Spleen (tissue), 11 donors: ENCODE measurements around the gene TXNL4B. TPM values are rescaled to one million over a fixed set of nuclear protein-coding genes. Genes with fewer than 3 reads are reported as not detected.
A peak's percentile ranks its signal among the peaks of the same experiment; 100 is the strongest.

Experiments used
- DNase-seq: peaks from one replicate; pipeline ENCODE4 v3.0.0-alpha.2; 2020
- H3K27ac ChIP-seq, 8 donors: fragments of 200-600 bp; sonication (generic) in 7 of 8; 1 replicate in 4 of 8; 2 replicates in 4 of 8; pipeline versions ENCODE4 v1.5.0 to v1.8.0; 2016 to 2021; ENCODE audit warnings: inconsistent platforms in 4 of 8, mild to moderate bottlenecking in 4 of 8, moderate library complexity in 1 of 8
- H3K27me3 ChIP-seq, 7 donors: fragments of 200-600 bp; sonication (generic) in 6 of 7; replicated peaks in 1 of 7; 1 replicate in 4 of 7; 2 replicates in 3 of 7; pipeline versions ENCODE4 v1.5.0 to v1.8.0; 2016 to 2021; ENCODE audit warnings: inconsistent platforms in 3 of 7, mild to moderate bottlenecking in 1 of 7
- H3K36me3 ChIP-seq, 6 donors: fragments of 200-600 bp; sonication (generic) in 5 of 6; 1 replicate in 4 of 6; 2 replicates in 2 of 6; pipeline versions ENCODE4 v1.5.0 to v1.8.0; 2016 to 2021; ENCODE audit warnings: inconsistent platforms in 2 of 6
- H3K4me1 ChIP-seq, 6 donors: fragments of 200-600 bp; sonication (generic) in 5 of 6; 1 replicate in 3 of 6; 2 replicates in 3 of 6; pipeline versions ENCODE4 v1.5.0 to v1.8.0; 2016 to 2021; ENCODE audit warnings: inconsistent platforms in 3 of 6
- H3K4me3 ChIP-seq, 8 donors: fragments of 200-600 bp; sonication (generic) in 7 of 8; 1 replicate in 4 of 8; 2 replicates in 4 of 8; pipeline versions ENCODE4 v1.5.0 to v1.8.0; 2016 to 2021; ENCODE audit warnings: inconsistent platforms in 4 of 8, mild to moderate bottlenecking in 4 of 8, moderate library complexity in 2 of 8
- H3K9me3 ChIP-seq, 8 donors: fragments of 200-600 bp; sonication (generic) in 7 of 8; 1 replicate in 4 of 8; 2 replicates in 4 of 8; pipeline versions ENCODE4 v1.5.0 to v1.8.0; 2016 to 2021; ENCODE audit warnings: inconsistent platforms in 4 of 8
- CTCF ChIP-seq, 11 experiments: fragments of 200-600 bp in 7 of 11; fragments of 450-650 bp in 4 of 11; sonication (generic) in 4 of 11; IDR thresholded peaks in 8 of 11; conservative IDR thresholded peaks in 3 of 11; 1 replicate in 7 of 11; 2 replicates in 4 of 11; pipeline versions ENCODE4 v1.4.0 to v1.8.0; 2016 to 2021; ENCODE audit warnings: antibody characterized with exemption in 11 of 11, inconsistent platforms in 4 of 11, mild to moderate bottlenecking in 1 of 11
- POLR2A ChIP-seq, 3 donors: fragments of 450-650 bp; IDR thresholded peaks; one replicate each; pipeline ENCODE4 v1.5.1; 2017; ENCODE audit warnings: antibody characterized with exemption in 3 of 3, mild to moderate bottlenecking in 1 of 3
- POLR2AphosphoS5 ChIP-seq, 3 donors: sonication (generic); formaldehyde crosslinking; IDR thresholded peaks; one replicate each; pipeline ENCODE4 v1.5.1; 2017; ENCODE audit warnings: antibody characterized with exemption in 3 of 3
- WGBS, 5 donors: extraction: QIAGEN DNeasy Blood & Tissue Kit in 3 of 5; methylation state at CpG; one replicate each; pipeline versions ENCODE4 v1.1.5 to v1.1.7; 2013 to 2018; 5-methylcytosine and 5-hydroxymethylcytosine counted together
- intact Hi-C: fragments of 100-400 bp; cut with DNase I; formaldehyde crosslinking; loops from one replicate; pipeline ENCODE4 v1.15.0; 2023; ENCODE audit warnings: low total_unique reads
- polyA plus RNA-seq, 3 donors: library from polyadenylated mRNA; stranded (reverse); fragments of 200-250 nt; gene quantifications; one replicate each; pipeline ENCODE4 v1.2.1, GENCODE V29; 2013
- total RNA-seq, 7 donors: library from RNA; depleted of rRNA in 3 of 7; stranded (reverse); fragments of >200 nt in 3 of 7; fragmentation: NEBNext Ultra II Directional in 4 of 7; extraction: Animal tissue kit (Norgen Biotek cat#: 25700) in 4 of 7; gene quantifications; one replicate each; pipeline versions ENCODE4 v1.1.0 to v1.2.1, GENCODE V29; 2016 to 2021
- donor health status: healthy with polysubstance abuse.
- donor health status: DM: no; HTN: no; CAD: no; lungs with moderate emphysema.
- donor health status: DM: no; HTN: no; CAD: no.
- donor health status: Bipolar disorder and iron deficiency.
- donor health status: healthy.
- donor health status: DM: no; HTN: no; CAD: no.
- donor health status: DM: yes; HTN: yes; CAD: no.

The TXNL4B gene
- total and polyA plus RNA-seq, 10 donors: 5.7 to 21.3 (median 13.7) TPM

- H3K4me1 ChIP-seq: peaks cover 11 to 40% (median 16%) of the 10 kb centered on the region in 6 donors
- intact Hi-C loops: loop anchor here (10.0 kb wide), 1 partner anchor 205 kb away; the partner anchor contains the start of gene IST1
- H3K9me3 ChIP-seq: no peaks in the 10 kb centered on the region
- no peak overlapping the region for H3K27ac ChIP-seq
- no peak overlapping the region for H3K4me3 ChIP-seq
- peaks cover 12 to 87% (median 86%) of the 10 kb centered on the region in 6 donors for H3K36me3 ChIP-seq
- TF ChIP-seq POLR2A (IDR thresholded peaks at IDR 0.05) (no peak), POLR2AphosphoS5 (IDR thresholded peaks at IDR 0.05) (no peak), CTCF (IDR thresholded peaks at IDR 0.05 in 8 of 11, conservative IDR thresholded peaks at IDR 0.05 in 3 of 11) (peak in 9 of 11 experiments; percentile 39 to 70 (median 53))
- no peak for DNase-seq
- H3K27me3 ChIP-seq: no peaks in the 10 kb centered on the region
- 70 to 81% (median 78%) methylated on average over 11 to 12 of the region's 12 CpGs for WGBS, 5 donors
These were observed 6.0 kb upstream of the TXNL4B start for GRCh38 chr16:72099377-72099818.

- H3K27me3 ChIP-seq: no peaks in the 10 kb centered on the region
- intact Hi-C loops: loop anchor here (10.0 kb wide), 1 partner anchor 204 kb away; the partner anchor contains the start of gene IST1
- no peak for DNase-seq
- H3K27ac ChIP-seq: no peak overlapping the region
- peaks cover 14 to 44% (median 19%) of the 10 kb centered on the region in 6 donors for H3K4me1 ChIP-seq
- TF ChIP-seq CTCF (IDR thresholded peaks at IDR 0.05 in 8 of 11, conservative IDR thresholded peaks at IDR 0.05 in 3 of 11) (no peak), POLR2A (IDR thresholded peaks at IDR 0.05) (no peak), POLR2AphosphoS5 (IDR thresholded peaks at IDR 0.05) (no peak)
- no peaks in the 10 kb centered on the region for H3K9me3 ChIP-seq
- WGBS, 5 donors: 77 to 91% (median 89%) methylated on average over 13 to 15 of the region's 15 CpGs
- H3K4me3 ChIP-seq: no peak overlapping the region
- H3K36me3 ChIP-seq: peaks cover 12 to 83% (median 81%) of the 10 kb centered on the region in 6 donors
These were observed 5.5 kb upstream of the TXNL4B start for GRCh38 chr16:72098936-72099335.

- intact Hi-C loops: loop anchor here (5.0 to 10.0 kb wide), 2 partner anchors 82 to 199 kb away; partner anchors contain the start of gene IST1
- H3K36me3 ChIP-seq: peaks cover 7 to 55% (median 45%) of the 10 kb centered on the region in 6 donors
- WGBS, 5 donors: 1% methylated on average over 11 of the region's 11 CpGs
- peak overlapping the region; percentile 89 to 97 (median 92) for H3K27ac ChIP-seq
- TF ChIP-seq CTCF (IDR thresholded peaks at IDR 0.05 in 8 of 11, conservative IDR thresholded peaks at IDR 0.05 in 3 of 11) (no peak), POLR2AphosphoS5 (IDR thresholded peaks at IDR 0.05) (no peak), POLR2A (IDR thresholded peaks at IDR 0.05) (no peak)
- no peaks in the 10 kb centered on the region for H3K9me3 ChIP-seq
- H3K4me3 ChIP-seq: peak overlapping the region; percentile 60 to 93 (median 86)
- no peaks in the 10 kb centered on the region for H3K27me3 ChIP-seq
- H3K4me1 ChIP-seq: peaks cover 27 to 60% (median 40%) of the 10 kb centered on the region in 6 donors
- DNase-seq: no peak
These were observed 818 bp upstream of the TXNL4B start for GRCh38 chr16:72094266-72094610.

- H3K27me3 ChIP-seq: no peaks in the 10 kb centered on the region
- no peak for TF ChIP-seq POLR2AphosphoS5 (IDR thresholded peaks at IDR 0.05)
- TF ChIP-seq POLR2A (IDR thresholded peaks at IDR 0.05): no peak
- no peak for TF ChIP-seq CTCF (IDR thresholded peaks at IDR 0.05 in 8 of 11, conservative IDR thresholded peaks at IDR 0.05 in 3 of 11)
- no peaks in the 10 kb centered on the region for H3K9me3 ChIP-seq
- intact Hi-C loops: loop anchor here (5.0 to 10.0 kb wide), 2 partner anchors 81 to 198 kb away; partner anchors contain the start of gene IST1
- H3K4me1 ChIP-seq: peaks cover 27 to 58% (median 40%) of the 10 kb centered on the region in 6 donors
- peak overlapping the region; percentile 60 to 93 (median 86) for H3K4me3 ChIP-seq
- 1% methylated on average over 22 of the region's 22 CpGs for WGBS, 5 donors
- peak; percentile 77 for DNase-seq
- H3K36me3 ChIP-seq: peaks cover 7 to 55% (median 45%) of the 10 kb centered on the region in 6 donors
- H3K27ac ChIP-seq: peak overlapping the region; percentile 89 to 97 (median 92)
These were observed 480 bp downstream of the TXNL4B start for GRCh38 chr16:72092832-72093447.
